ENCODE results near the gene SPC24.
A peak's percentile ranks its signal among the peaks of the same experiment; 100 is the strongest.

Gene SPC24

GRCh38 chr19:11155373-11156120 is at the start of gene SPC24:
Gene SPC24 (minus strand): TSS chr19:11155782. CDS start chr19:11155776, 6 bp downstream.
- no peak for TF ChIP-seq CTCF (IDR thresholded peaks at IDR 0.05; ENCODE audit: low read length, missing control alignments)
- DNase-seq (ENCODE audit: low read depth) = peak; percentile 99

GRCh38 chr19:11204943-11205349 is 49.4 kb upstream of the SPC24 start:
- TF ChIP-seq CTCF (IDR thresholded peaks at IDR 0.05; ENCODE audit: low read length, missing control alignments) = no peak
- DNase-seq (ENCODE audit: low read depth) = no peak
- H3K4me3 ChIP-seq (replicated peaks; ENCODE audit: low read depth, low read length) = no peak overlapping the region

More at GRCh38 chr19:11155373-11156120, at the start of gene SPC24:
- H3K4me3 ChIP-seq (replicated peaks; ENCODE audit: low read depth, low read length) = peak within 1 kb of the TSS; percentile 88

GRCh38 chr19:11204076-11204602 is 48.6 kb upstream of the SPC24 start:
- DNase-seq (ENCODE audit: low read depth) = no peak
- H3K4me3 ChIP-seq (replicated peaks; ENCODE audit: low read depth, low read length) = no peak overlapping the region
- no peak for TF ChIP-seq CTCF (IDR thresholded peaks at IDR 0.05; ENCODE audit: low read length, missing control alignments)

- peak; percentile 82 for DNase-seq (ENCODE audit: low read depth)
- TF ChIP-seq CTCF (IDR thresholded peaks at IDR 0.05; ENCODE audit: low read length, missing control alignments) = peak; percentile 70
- H3K4me3 ChIP-seq (replicated peaks; ENCODE audit: low read depth, low read length) = no peak overlapping the region
Measured at GRCh38 chr19:11203194-11204075, 47.9 kb upstream of the SPC24 start.

- TF ChIP-seq CTCF (IDR thresholded peaks at IDR 0.05; ENCODE audit: low read length, missing control alignments) = no peak
- DNase-seq (ENCODE audit: low read depth) = no peak
- no peak overlapping the region for H3K4me3 ChIP-seq (replicated peaks; ENCODE audit: low read depth, low read length)
Measured at GRCh38 chr19:11202488-11203193, 47.1 kb upstream of the SPC24 start.

- DNase-seq (ENCODE audit: low read depth) = no peak
- no peak overlapping the region for H3K4me3 ChIP-seq (replicated peaks; ENCODE audit: low read depth, low read length)
- no peak for TF ChIP-seq CTCF (IDR thresholded peaks at IDR 0.05; ENCODE audit: low read length, missing control alignments)
Measured at GRCh38 chr19:11201791-11202190, 46.2 kb upstream of the SPC24 start.
